ENCODE results near the gene SMC5.
A peak's percentile ranks its signal among the peaks of the same experiment; 100 is the strongest.
"Not testable (repeated sequence)": the region's sequence is repeated elsewhere in the genome, so short reads cannot be mapped to it uniquely, and the experiment has no call there.

Gene SMC5

DNA sequence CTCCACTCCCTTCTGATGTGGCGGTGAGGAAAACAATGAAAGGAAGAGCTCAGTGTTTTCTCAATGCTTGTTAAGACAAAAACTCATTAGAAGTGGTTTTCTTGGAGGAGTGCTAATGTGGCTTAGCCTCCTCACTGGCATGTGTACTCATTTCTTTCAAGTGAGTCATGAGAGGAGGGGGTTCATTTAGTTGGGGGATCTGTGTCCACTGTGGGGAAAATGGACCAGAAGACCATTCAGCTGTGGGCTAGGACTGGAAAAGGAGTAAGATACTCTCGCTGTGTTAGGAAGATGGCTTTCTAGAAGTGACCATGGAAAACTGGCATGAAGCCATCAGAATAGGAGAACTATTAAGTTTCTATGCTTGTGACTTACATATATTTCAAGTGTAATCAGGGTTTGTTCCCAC is 132.2 kb downstream of the SMC5 start:
- TF ChIP-seq, protein P1, sequence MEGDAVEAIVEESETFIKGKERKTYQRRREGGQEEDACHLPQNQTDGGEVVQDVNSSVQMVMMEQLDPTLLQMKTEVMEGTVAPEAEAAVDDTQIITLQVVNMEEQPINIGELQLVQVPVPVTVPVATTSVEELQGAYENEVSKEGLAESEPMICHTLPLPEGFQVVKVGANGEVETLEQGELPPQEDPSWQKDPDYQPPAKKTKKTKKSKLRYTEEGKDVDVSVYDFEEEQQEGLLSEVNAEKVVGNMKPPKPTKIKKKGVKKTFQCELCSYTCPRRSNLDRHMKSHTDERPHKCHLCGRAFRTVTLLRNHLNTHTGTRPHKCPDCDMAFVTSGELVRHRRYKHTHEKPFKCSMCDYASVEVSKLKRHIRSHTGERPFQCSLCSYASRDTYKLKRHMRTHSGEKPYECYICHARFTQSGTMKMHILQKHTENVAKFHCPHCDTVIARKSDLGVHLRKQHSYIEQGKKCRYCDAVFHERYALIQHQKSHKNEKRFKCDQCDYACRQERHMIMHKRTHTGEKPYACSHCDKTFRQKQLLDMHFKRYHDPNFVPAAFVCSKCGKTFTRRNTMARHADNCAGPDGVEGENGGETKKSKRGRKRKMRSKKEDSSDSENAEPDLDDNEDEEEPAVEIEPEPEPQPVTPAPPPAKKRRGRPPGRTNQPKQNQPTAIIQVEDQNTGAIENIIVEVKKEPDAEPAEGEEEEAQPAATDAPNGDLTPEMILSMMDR (IDR thresholded peaks at IDR 0.05; ENCODE audit: control insufficient read depth, extremely low read depth, insufficient read depth) = no peak
- DNase-seq (ENCODE audit: low read depth) = no peak
- no peak overlapping the region for H3K4me3 ChIP-seq (ENCODE audit: low read depth, low read length)

DNA sequence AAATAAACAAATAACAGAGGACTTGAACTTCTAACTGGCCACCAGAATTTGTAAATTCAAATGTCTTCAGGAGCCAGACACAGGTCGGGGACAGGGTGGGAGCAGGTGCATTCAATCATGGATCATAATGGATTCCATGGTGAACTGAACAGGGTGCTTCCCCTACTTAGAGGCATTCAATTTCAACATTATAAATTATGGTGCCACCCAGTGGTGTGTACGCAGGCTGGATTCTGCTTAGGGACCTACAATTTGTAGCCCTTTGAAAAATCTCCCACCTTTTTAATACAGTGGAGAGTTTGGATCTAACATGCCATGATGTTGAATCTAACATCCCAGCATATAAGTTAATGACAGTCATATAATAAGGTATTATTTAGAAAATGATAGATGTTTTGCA is 133.4 kb downstream of the SMC5 start:
- no peak overlapping the region for H3K4me3 ChIP-seq (ENCODE audit: low read depth, low read length)
- TF ChIP-seq, protein P1 (IDR thresholded peaks at IDR 0.05; ENCODE audit: control insufficient read depth, extremely low read depth, insufficient read depth) = peak; percentile 26
- DNase-seq (ENCODE audit: low read depth) = no peak

DNA sequence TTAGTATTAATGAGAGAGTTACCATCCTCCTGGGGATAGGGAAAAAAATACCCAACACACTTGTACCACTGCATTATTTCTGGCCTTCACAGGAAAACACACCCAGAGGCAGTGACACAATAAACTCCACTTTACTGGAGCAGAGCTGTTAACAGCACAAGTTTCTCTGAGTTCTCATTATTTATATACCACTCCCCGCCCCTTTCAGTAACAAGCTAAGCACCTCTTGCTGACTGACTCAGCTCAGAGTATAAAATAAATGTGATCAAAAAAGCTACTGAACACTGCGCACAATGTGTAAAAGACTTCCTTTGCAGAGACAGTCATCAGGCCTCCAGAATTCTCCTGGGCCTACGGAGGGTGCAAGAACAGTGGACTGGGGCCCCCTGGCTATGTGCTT is 134.1 kb downstream of the SMC5 start:
- H3K4me3 ChIP-seq (ENCODE audit: low read depth, low read length) = no peak overlapping the region
- DNase-seq (ENCODE audit: low read depth) = no peak
- TF ChIP-seq, protein P1 (IDR thresholded peaks at IDR 0.05; ENCODE audit: control insufficient read depth, extremely low read depth, insufficient read depth) = no peak

DNA sequence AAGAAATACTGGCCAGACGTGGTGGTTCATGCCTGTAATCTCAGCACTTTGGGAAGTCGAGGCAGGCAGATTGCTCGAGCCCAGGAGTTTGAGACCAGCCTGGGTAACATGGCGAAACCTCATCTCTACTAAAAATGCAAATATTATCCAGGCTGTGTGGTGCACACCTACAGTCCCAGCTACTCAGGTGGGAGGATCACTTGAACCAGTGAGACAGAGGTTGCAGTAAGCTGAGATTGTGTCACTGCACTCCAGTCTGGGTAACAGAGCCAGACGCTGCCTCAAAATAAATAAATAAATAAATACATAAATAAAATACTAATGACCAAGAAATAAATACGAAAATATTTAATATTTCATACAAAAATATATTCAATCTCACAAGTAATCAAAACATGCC is 136.9 kb downstream of the SMC5 start:
- no peak for DNase-seq (ENCODE audit: low read depth)
- TF ChIP-seq, protein P1 (IDR thresholded peaks at IDR 0.05; ENCODE audit: control insufficient read depth, extremely low read depth, insufficient read depth) = no peak
- no peak overlapping the region for H3K4me3 ChIP-seq (ENCODE audit: low read depth, low read length)

DNA sequence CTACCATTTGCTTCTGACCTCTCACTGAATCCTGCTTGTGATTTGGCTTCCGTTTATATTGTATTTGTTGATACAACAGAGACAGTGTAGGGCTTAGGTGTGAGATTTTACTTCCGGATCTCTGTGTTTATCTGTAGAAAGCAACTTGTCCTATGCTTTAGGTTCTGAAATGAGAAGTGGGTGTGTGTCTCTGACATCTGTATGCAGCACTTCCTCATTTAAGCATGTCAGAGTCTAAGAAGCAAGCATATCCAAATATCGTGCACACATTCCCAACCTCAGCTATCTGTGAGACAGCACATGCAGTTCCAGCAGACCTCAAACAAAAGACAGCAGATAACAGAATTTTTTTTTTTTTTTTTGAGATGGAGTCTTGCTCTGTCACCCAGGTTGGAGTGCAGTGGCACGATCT is 139.4 kb downstream of the SMC5 start:
- no peak for DNase-seq (ENCODE audit: low read depth)
- no peak overlapping the region for H3K4me3 ChIP-seq (ENCODE audit: low read depth, low read length)
- TF ChIP-seq, protein P1 (IDR thresholded peaks at IDR 0.05; ENCODE audit: control insufficient read depth, extremely low read depth, insufficient read depth) = no peak

DNA sequence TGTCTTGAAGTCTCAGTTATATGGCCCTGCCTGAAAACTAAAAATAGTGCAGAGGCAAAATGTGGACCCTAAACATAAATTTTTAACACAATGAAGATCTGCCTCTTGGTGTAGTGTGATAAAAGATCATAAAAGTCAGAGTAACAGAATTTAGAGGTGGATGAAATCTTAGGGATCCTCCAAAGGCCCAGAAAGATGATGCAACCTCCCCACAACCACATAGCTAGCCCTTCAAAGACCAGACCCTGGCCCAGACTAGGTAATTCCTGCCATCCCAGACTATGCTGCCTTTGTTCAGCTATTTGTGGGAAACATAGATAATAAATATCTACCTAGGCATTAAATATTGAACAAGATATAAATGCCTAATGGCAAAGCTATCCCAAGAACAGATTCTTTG is 140.4 kb downstream of the SMC5 start:
- DNase-seq (ENCODE audit: low read depth) = no peak
- TF ChIP-seq, protein P1 (IDR thresholded peaks at IDR 0.05; ENCODE audit: control insufficient read depth, extremely low read depth, insufficient read depth) = no peak

DNA sequence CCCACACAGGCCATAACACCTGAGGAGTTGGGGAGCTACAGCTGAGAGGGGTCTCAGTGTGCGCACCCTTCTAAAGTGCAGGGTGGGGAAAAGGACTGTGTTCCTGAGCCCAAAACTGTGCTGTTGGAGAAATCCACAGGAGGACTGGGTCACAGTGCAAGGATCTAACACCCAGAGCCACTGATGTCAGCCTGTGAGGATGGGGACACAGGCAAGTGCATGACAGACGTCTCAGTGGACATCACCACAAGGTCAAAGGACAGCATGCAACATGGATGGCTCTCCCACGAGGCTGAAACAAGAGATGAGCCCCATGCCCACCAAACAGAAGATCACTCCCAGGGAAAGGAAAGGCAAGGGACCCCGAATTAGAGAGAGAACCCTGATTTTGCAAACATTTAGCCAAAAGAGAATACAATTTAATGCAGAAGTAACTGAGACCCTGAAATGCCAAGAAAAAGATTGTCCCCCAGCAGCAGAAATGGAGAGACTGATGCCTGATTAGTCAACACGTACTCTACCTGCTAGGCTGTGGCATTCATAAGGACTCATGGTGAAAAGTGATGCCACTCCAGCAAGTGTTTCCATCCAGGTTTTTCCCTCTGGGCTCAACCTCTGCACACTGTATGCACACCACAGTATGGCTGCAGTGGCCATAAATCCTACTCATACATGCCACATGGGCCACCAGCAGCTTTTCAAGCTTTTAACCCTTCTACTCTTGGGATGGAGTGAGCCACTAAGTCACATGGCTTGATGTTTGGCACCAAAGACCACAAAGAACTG is 141.5 kb downstream of the SMC5 start:
- H3K4me3 ChIP-seq (ENCODE audit: low read depth, low read length) = no peak overlapping the region
- DNase-seq (ENCODE audit: low read depth) = no peak
- TF ChIP-seq, protein P1 (IDR thresholded peaks at IDR 0.05; ENCODE audit: control insufficient read depth, extremely low read depth, insufficient read depth) = no peak

More for the DNA sequence above, 140.4 kb downstream of the SMC5 start:
- H3K4me3 ChIP-seq (ENCODE audit: low read depth, low read length) = no peak overlapping the region

DNA sequence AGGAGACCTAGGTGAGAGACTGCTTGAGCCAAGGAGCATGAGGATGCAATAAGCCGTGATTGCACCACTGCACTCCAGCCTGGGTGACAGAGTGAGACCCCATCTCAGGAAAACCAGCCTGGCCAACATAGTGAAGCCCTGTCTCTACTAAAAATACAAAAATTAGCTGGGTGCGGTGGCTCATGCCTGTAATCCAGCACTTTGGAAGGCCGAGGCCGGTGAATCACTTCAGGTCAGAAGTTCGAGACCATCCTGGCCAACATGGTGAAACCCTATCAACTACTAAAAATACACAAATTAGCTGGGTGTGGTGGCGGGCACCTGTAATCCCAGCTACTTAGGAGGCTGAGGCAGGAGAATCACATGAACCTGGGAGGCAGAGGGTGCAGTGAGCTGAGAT is 142.5 kb downstream of the SMC5 start:
- not testable (repeated sequence) for DNase-seq (ENCODE audit: low read depth); H3K4me3 ChIP-seq (ENCODE audit: low read depth, low read length)
